NCI-H1105 (cell line): ENCODE data around the gene MYO1C.
A peak's percentile ranks its signal among the peaks of the same experiment; 100 is the strongest.

ENCODE experiments used
- DNase-seq: peaks from one replicate; lab custom pipeline; 2025; lab: John Stamatoyannopoulos, UW

The MYO1C gene

GRCh38 chr17:1506649-1507267 lies 14.3 kb upstream of the MYO1C start:
- DNase-seq: no peak

GRCh38 chr17:1505586-1505985 lies 13.1 kb upstream of the MYO1C start:
- no peak for DNase-seq

GRCh38 chr17:1504866-1505265 lies 12.4 kb upstream of the MYO1C start:
- DNase-seq: no peak

GRCh38 chr17:1503699-1504098 lies 11.2 kb upstream of the MYO1C start:
- no peak for DNase-seq

DNA sequence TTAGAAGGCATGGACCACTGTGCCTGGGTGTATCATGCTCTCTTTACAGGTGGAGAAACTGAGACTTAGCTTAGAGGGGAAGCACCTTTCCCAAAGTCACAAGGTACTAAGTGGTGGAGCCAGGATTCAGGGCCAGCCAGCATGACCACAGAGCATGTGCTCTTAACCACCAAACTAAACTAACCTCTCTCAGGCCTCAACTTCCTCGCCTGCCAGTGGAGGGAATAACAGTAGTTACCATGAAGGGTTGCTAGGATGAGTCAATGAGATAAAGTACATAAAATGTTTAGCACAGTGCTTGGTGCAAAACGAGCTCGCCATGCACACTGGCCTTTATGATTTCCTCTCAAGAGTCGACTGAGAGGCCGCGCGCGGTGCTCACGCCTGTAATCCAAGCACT lies 6.4 kb upstream of the MYO1C start:
- DNase-seq: no peak

GRCh38 chr17:1498233-1498632 lies 5.7 kb upstream of the MYO1C start:
- no peak for DNase-seq

DNA sequence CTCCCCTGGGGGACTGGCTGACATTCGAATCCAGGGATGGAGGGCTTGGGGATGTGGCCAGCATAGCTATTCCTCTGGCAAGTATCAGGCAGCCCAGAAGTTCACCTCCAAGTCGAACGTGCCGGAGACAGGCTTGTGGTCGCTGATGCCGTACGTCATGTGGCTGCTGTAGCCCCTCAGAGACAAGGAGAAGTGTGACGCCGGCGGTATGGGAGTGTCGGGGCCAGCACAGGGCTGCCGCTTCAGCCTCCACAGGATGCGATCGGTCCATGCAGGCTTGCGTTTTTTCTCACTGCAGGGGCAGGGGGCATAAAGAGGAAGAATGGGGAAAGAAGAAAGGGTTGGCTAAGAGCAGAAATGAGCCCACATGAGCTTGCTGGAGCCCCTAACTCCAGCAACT lies 5.3 kb upstream of the MYO1C start:
- no peak for DNase-seq

DNA sequence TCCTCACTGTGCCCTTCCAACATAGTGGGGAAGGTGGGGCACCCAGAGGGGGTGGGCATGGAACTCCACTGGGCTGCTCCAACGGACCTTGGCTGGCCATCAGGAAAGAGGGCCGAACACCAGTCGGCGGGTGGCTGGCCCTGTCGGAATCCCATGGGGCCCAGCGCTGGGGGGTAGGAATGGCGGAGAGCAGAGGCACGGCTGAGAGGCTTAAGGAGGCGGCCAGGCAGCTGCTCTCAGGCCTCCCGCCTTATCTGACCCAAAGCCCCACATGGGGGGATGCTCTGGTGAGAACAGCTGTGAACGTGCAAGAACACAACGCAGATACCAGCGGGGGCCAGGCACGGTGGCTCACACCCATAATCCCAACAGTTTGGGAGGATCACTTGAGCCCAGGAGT lies 4.4 kb upstream of the MYO1C start:
- no peak for DNase-seq

DNA sequence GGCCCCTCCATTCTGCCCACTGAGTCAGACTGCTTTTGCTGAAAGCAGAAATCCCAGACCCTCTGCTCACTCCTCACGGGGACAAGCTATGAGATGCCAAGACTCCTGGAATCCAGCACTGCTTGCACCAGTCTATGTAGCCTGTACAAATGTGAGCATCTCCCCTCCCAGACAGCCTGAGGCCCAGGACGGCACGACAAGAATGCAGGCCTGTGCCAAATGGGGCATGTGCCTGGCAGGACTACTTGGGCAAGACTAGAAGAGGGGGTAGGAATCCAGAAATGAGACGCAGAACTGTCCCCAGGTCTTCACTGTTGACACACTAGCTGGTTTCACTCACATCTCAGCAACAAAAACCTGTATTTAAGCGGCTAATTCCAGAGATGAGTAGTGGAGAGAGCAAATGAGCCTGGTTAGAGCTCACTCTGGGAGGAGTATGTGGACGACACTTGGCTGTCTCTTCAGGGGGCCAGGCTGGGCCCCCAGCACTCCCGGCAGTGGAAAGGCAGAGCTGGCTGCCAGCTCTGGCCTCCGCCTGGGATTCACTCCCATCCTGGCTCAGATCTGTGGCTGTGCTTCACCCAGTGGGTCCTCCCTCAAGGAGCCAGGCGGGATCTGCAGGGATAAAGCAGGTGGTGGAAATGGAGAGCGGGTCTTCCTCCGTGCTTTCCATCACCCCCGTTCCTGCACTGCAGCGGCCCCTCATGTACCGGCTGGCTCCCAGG lies 2.9 kb upstream of the MYO1C start:
- no peak for DNase-seq

GRCh38 chr17:1494736-1495253 lies 2.3 kb upstream of the MYO1C start:
- DNase-seq: no peak

DNA sequence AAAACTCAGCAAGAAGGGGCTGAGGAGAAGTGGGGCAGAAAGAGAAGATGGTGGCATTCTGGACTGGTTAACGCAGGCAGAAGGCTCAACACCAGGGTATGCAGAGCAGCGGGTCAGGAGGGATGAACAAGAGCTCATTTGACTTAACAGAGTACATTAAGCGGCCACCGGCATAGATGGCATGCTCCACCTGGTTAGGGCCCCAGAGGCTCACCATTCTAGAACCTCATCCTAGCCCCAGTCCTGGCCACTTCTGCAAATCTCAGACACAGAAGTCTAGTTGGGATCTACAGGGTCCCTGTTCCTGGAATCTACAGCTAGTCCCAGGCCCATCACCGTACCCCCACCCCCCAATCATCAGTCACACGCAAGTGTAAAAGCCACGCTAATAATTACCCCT lies 1.7 kb upstream of the MYO1C start:
- DNase-seq: no peak

- no peak for DNase-seq
These were observed 950 bp upstream of the MYO1C start for GRCh38 chr17:1493291-1493980.

- DNase-seq: no peak
These were observed 840 bp downstream of the MYO1C start for GRCh38 chr17:1491443-1492248.

- peak; percentile 25 for DNase-seq
These were observed 1.6 kb downstream of the MYO1C start for GRCh38 chr17:1490643-1491442.

- DNase-seq: no peak
These were observed 3.6 kb downstream of the MYO1C start for GRCh38 chr17:1488826-1489270.

DNA sequence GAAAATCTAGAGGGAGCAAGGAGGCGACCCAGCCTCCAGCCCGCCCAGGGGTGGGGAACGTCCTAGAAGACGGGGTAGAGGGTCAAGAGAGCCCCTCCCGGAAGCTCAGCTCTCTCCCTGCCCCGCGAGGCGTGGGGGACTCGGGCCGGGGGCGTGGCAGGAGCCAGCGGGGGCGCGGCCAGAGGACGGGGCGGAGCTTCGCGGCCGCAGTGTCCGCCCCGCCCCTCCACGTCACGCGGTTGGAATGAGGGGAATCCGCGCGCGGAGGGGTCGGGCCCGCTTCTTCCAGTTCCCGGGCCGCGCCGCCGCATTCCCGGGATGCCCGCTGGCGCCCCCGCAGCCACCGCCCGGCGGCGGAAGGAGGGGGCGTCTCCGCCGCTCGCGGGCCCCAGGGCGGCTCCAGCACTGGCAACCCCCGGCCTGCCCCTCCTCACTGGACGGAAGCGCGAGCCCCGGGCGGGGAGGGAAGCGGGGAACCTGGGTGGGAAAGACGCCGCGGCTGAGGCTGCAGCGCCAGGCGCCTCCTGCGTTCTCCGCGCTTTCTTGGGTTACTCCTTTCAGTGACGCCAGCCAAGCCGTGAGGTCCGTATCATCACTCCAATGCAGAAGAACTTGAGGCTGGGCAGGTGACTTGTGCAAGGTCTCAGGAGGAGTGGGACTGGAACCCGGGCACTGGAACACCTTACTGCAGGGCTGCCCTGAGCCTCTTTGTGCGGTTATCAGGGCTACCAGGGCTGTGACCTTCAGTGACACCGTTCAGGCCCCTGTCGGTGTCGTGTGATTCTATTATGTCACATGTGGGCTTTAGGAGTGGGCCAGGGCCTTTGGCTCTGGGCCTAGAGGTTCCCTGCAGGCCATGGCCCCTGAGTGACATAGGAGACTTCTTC lies 4.3 kb downstream of the MYO1C start:
- no peak for DNase-seq

GRCh38 chr17:1486802-1487695 lies 5.4 kb downstream of the MYO1C start:
- DNase-seq: no peak

DNA sequence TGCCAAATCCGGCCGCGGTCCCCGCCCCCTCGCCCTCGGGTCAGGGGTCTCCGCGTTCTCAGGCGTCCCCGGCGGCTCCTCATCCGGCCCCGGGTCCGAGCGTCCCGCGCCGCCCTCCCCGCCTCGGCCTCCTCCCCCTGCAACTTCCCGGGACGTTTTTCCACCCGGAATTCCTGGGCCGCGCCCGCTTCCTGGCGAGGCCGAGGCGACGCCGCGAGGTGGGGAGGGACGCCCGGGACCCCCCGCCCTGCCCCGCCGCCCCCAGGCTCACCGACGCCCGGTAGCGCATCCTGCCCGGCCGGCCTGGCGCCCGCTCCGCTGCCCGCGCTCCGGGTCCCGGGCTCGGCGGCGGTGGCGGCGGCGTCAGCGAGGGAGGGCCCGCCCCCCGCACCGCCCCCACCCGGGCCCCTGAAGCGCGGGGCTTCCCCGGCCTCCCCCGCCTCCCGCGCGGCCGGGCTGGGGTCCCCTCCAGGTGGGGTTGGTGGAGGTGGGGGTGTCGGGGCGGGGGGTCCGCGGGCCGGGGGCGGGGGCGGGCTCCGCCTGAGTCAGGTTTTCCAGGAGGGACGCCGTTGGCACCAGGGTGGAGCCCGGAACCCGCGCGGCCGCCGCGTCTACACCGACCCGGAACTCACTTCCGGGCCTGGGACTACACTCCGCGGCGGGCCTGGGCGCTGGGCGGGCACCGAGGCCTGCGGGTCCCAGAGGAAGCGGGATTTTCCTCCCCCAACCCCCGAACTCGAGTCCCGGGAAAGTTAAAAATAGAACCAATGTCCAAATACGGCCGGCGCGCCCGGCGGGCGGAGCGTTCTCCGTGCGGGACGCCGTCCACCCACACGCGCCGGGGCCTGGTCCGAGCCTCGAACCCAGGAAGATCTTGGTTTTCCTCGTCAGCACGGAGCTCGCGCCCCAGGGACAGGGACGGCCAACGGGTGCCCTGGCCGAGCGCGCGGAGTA lies 6.8 kb downstream of the MYO1C start:
- DNase-seq: no peak
